HCT116 (cell line): Measurements from ENCODE around the gene SIPA1L3.

Experiments used
- CTCF ChIP-seq, 3 experiments: fragments of 200-600 bp in 1 of 3; sonication (generic) in 1 of 3; IDR thresholded peaks in 2 of 3; conservative IDR thresholded peaks in 1 of 3; 2 replicates each; pipeline ENCODE4 v1.5.1; 2012 to 2017; ENCODE audit warnings: low read depth in 2 of 3, low read length in 2 of 3, antibody characterized with exemption in 1 of 3, borderline replicate concordance in 1 of 3, control low read depth in 1 of 3, mild to moderate bottlenecking in 1 of 3, mixed read lengths in 1 of 3, mixed run types in 1 of 3, moderate library complexity in 1 of 3; ENCODE audit not compliant: insufficient read depth in 1 of 3
- EGR1 ChIP-seq: IDR thresholded peaks from 2 replicates; pipeline ENCODE4 v1.6.1; 2012; ENCODE audit warnings: low read depth
- EZH2phosphoT487 ChIP-seq: fragments of 200-600 bp; IDR thresholded peaks from 2 replicates; pipeline ENCODE4 v1.6.1; 2018; ENCODE audit warnings: antibody characterized with exemption, borderline replicate concordance
- JUND ChIP-seq: IDR thresholded peaks from 2 replicates; pipeline ENCODE4 v1.6.1; 2012
- POLR2A ChIP-seq: IDR thresholded peaks from 2 replicates; pipeline ENCODE4 v1.7.0; 2011; ENCODE audit warnings: borderline replicate concordance; ENCODE audit not compliant: insufficient read depth, insufficient read length; ENCODE audit errors: extremely low read depth
- POLR2AphosphoS5 ChIP-seq: IDR thresholded peaks from 2 replicates; pipeline ENCODE4 v1.6.1; 2011; ENCODE audit warnings: mild to moderate bottlenecking, low read depth, low read length, moderate library complexity
- SIN3A ChIP-seq: IDR thresholded peaks from 2 replicates; pipeline ENCODE4 v1.6.1; 2012; ENCODE audit warnings: low read depth
- SRF ChIP-seq: IDR thresholded peaks from 2 replicates; pipeline ENCODE4 v1.6.1; 2012; ENCODE audit warnings: low read depth
- YY1 ChIP-seq: IDR thresholded peaks from 2 replicates; pipeline ENCODE4 v1.6.1; 2011; ENCODE audit warnings: low read length, low read depth, moderate library complexity, mild to moderate bottlenecking; ENCODE audit not compliant: insufficient replicate concordance; ENCODE audit errors: extremely low read depth
- ZNF274 ChIP-seq: fragments of 200-500 bp; sonication (Bioruptor generic); IDR thresholded peaks from 2 replicates; pipeline ENCODE4 v1.6.1; 2014; ENCODE audit warnings: mild to moderate bottlenecking, low read depth, low read length, inconsistent platforms

DNA sequence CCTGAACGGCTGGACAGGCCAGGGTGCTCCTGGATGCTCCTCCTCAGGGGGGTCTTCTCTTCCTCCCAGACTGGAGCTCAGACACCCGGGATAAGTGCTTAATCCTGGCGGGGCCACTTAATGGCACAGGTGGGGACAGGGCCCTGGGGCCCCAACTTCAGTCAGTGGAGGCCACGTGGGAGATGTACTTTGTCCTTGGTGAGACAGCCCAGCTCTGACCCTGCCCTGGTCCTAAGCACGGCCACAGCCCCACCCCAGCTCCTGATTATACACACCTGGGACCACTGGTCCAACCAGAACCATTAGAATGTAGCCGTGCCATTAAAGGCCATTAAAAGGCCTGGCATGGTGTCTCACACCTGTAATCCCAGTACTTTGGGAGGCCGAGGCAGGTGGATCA lies 341.4 kb downstream of the SIPA1L3 start:
- TF ChIP-seq CTCF (IDR thresholded peaks at IDR 0.05 in 2 of 3, conservative IDR thresholded peaks at IDR 0.05 in 1 of 3; ENCODE audit: borderline replicate concordance in 1 of 3, insufficient read depth in 1 of 3, low read depth in 2 of 3, low read length in 2 of 3) = no peak
- TF ChIP-seq POLR2A = no peak
- TF ChIP-seq ZNF274 = no peak
- no peak for TF ChIP-seq EGR1
- TF ChIP-seq EZH2phosphoT487 = no peak
- no peak for TF ChIP-seq JUND
- TF ChIP-seq POLR2AphosphoS5 = no peak
- no peak for TF ChIP-seq SRF
- TF ChIP-seq YY1 = no peak
- TF ChIP-seq SIN3A = no peak
